ENCODE data around the gene SLC35F4.

The SLC35F4 gene

DNA sequence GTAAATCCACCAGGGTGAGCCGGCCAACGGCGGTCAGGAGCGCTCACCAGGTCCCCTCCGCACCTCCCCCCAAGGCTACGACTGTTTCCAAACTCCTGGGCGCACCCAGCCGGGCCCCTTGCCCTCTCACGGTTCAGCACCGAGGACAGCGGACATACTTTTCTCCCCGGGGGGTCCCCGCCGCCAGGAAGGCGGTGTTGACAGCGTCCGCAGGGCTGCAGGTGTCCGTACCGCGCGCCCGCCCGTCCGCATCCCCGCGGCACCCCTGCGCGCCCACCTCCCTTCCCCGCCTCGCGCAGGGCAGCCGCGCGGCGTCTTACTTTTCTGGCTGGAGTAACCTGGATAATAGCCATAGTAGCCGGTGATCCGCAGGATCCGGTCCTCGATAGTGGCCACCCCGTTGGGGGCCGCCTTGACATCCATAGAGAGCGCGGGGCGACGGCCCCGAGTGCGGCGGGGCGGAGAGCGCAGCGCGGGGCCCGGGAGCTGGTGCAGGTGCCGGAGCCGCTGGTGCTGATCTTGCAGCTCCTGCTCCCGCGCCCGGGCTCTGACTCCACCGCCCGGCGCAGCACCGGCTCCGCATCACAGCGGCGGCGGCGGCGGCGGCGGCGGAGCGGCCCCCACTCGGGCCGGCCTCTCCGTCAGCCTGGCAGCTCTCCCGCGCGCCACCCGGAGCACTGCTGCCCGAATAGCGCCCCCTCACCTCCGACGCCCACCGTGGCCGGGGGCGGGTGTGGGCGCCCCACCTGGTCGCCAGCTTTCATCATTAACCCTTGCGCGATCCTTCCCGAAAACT, at the start of gene SLC35F4:
Gene SLC35F4 (minus strand): TSS at position 690 of the 796 bp plus-strand sequence.
- TF ChIP-seq, protein P1, sequence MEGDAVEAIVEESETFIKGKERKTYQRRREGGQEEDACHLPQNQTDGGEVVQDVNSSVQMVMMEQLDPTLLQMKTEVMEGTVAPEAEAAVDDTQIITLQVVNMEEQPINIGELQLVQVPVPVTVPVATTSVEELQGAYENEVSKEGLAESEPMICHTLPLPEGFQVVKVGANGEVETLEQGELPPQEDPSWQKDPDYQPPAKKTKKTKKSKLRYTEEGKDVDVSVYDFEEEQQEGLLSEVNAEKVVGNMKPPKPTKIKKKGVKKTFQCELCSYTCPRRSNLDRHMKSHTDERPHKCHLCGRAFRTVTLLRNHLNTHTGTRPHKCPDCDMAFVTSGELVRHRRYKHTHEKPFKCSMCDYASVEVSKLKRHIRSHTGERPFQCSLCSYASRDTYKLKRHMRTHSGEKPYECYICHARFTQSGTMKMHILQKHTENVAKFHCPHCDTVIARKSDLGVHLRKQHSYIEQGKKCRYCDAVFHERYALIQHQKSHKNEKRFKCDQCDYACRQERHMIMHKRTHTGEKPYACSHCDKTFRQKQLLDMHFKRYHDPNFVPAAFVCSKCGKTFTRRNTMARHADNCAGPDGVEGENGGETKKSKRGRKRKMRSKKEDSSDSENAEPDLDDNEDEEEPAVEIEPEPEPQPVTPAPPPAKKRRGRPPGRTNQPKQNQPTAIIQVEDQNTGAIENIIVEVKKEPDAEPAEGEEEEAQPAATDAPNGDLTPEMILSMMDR (IDR thresholded peaks at IDR 0.05; ENCODE audit: borderline replicate concordance, insufficient read depth, low read depth, low read length): no peak
- no peak within 1 kb of the TSS for H3K4me3 ChIP-seq (ENCODE audit: low read depth, low read length)

DNA sequence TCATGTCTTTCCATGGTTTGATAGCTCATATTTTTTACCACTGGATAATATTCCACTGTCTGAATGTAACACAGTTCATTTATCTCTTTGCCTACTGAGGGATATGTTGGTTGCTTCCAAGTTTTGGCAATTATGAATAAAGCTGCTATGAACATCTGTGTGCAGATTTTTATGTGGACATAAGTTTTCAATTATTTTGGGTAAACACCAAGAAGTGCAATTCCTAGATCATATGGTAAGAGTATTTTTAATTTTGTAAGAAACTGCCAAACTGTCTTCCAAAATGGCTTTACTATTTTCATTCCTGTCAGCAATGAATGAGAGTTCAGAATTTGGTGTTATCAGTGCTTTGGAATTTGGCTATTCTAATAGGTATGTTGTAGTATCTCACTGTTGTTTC, 43.7 kb upstream of the SLC35F4 start:
- TF ChIP-seq, protein P1 (IDR thresholded peaks at IDR 0.05; ENCODE audit: borderline replicate concordance, insufficient read depth, low read depth, low read length): no peak
- no peak overlapping the region for H3K4me3 ChIP-seq (ENCODE audit: low read depth, low read length)

DNA sequence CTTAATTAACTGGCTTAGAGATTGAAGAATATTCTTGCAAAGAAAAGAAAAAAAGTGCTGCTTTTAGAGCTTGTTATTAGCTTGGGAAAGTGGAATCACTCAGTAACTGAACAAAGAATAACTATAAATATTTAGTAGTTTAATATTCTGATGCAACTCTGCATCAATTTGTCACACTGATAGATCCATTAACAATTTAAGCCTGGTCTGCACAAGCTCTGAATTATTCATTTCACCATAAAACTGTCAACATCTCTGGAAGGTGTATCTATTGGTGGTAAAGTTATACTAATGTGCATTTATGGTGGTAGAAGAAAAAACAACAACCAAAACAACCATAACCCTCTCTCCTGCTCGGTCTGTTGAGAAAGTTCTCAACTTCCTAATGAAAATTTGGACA, 38.1 kb upstream of the SLC35F4 start:
- no peak overlapping the region for H3K4me3 ChIP-seq (ENCODE audit: low read depth, low read length)
- TF ChIP-seq, protein P1 (IDR thresholded peaks at IDR 0.05; ENCODE audit: borderline replicate concordance, insufficient read depth, low read depth, low read length): no peak

DNA sequence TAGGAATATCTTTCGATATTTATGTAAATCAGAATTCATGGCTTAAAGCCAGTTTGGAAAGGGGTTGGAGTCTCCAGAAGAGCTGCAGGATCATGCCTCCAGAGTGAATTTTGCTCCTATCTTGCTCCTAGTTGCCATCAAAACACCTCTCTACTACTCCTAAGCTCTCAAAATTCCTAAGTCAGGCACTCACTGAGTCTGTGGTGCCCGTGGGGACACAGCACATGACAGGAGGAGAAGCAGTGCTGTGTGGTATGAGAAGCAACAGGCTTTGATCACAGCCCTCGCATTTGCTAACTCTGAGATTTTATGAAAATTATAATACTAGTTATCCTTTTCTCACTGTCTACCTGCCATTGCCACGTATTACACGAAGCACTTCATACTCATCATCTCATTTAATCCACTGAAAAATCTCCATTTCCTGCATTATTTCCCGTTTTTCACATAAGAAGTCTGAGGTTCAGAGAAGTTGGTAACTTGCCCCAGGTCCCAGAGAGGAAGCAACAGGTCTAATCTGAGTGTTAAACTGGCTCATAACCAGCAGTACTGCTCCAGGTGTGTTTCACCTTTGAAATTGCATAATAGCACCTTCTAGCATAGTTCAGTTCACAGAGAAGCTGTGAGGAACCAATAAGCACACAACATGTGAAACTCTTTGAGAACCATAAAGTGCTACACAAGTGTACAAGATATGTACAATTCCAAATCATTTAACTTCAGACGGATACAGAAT, 33.1 kb upstream of the SLC35F4 start:
- TF ChIP-seq, protein P1 (IDR thresholded peaks at IDR 0.05; ENCODE audit: borderline replicate concordance, insufficient read depth, low read depth, low read length): no peak
- no peak overlapping the region for H3K4me3 ChIP-seq (ENCODE audit: low read depth, low read length)

DNA sequence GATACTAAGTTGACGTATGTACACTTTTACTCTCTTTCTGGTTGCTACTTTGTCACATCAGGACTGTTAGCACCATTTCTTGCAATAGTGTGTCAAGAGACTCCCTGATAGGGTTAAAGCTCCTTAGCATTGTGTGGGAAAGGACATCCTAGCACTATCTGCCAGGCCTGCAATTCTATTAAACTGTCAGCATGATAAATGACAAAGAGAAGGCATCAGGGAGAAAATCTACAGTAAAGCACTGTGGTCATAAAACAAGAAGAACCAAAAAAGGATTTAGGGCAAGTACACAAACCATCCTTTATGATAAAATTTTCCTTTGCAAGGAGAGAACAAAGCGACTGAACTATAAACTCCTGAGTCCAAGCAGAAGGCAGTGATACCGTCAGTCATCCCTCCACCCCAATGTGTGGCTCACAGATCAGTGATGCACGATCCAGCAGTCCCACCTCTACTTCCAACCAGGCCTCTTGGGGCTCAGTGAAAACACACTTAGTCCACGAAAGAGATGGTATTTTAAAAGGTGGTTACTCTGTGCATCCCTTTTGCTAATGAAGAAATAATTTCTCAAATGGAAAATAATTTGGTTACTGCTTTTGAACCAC, 31.4 kb upstream of the SLC35F4 start:
- TF ChIP-seq, protein P1 (IDR thresholded peaks at IDR 0.05; ENCODE audit: borderline replicate concordance, insufficient read depth, low read depth, low read length): no peak

DNA sequence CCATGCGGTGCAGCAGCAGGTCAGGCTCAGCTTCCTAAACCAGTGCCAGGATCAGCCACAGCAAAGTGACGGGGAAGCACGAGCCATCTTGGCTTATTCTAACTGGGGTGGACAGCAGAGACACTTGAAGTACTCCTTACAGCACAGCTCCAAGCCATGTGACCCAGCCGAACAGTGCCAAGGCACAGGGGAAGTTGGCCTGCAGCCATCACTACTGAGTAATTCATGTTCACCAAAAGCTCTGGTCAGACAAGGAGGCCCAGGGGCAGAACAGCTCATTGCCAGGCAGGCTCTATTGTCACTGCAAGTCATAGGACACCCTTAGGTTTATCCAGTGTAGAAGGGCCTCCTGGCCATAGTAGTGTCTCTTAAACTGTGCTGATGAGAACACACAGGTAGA, 23.4 kb upstream of the SLC35F4 start:
- H3K4me3 ChIP-seq (ENCODE audit: low read depth, low read length): no peak overlapping the region
- TF ChIP-seq, protein P1 (IDR thresholded peaks at IDR 0.05; ENCODE audit: borderline replicate concordance, insufficient read depth, low read depth, low read length): no peak

More for the DNA sequence above, 31.4 kb upstream of the SLC35F4 start:
- no peak overlapping the region for H3K4me3 ChIP-seq (ENCODE audit: low read depth, low read length)

Measured in GM12875 (cell line).